Suppressor macrophage treated with lipopolysaccharide for 1 hour (primary cell): ENCODE measurements around the gene RLF.

ENCODE experiments used
- DNase-seq, 3 donors: peaks; one replicate each; pipeline ENCODE4 v3.0.0-alpha.2; 2020 to 2022

The RLF gene

DNA sequence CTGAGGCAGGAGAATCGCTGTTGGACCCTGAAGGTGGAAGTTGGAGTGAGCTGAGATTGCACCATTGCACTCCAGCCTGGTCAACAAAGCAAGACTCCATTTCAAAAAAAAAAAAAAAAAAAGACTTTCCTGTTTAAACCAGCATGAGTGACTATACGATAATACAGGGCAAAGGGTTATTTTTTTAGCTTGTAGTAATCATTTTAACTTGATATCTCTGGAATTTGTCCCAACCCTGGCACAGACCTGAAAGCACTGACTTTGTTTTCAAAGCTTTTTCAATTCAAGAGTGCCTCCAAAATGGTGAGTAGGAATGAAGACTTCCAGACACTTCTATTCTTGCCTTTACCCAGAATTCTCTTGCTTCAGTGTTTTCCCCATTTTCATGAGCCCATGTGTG is 82.2 kb downstream of the RLF start:
- DNase-seq: no peak

DNA sequence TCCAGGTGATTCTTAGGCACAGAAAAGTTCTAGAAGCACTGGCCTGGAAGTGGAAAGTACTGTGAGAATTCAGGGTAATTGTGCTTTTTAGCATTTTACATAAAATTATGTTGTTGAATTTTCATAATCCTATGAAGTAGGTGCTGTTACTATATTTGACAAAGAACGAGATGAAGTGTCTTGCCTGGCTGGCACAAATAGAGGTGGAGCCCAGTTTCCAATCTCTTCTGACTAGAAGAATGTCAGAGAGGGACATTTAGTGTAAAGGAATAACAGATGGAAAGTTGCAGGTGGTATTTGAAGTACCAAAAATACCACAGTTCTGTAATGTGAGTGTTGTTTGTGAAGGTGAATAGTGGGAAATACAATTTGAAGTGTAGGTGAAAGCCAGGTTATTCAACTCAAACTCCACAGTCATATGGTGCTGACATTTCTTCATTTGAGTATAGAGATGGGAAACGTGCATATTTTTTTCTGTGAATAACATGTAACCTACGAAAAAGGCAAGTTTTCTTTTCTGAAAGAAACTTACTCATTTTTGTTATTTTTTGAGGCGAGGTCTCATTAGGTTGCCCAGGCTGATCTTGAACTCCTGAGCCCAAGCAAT is 83.1 kb downstream of the RLF start:
- DNase-seq: no peak

GRCh38 chr1:40245686-40246085 is 84.5 kb downstream of the RLF start:
- DNase-seq: no peak

DNA sequence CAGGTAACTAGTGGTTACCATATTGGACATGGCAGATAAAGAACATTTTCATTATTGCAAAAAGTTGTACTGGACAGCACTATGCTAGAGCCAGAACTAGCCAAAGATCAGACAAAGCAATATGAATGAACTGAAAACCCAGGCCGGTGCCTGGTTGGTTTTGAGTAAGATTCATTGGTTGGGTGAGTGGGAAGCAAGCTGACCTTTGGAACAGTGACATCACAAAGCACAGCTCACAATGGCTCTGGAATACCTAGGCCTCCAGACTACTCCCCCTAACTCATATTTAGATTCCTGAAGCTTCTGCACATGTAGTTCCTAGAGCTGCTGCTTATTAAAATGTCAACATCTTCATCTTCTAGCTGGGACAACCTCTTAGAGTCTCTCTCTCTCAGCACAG is 86.5 kb downstream of the RLF start, which contains the start of gene TMCO2:
Gene TMCO2 (plus strand): TSS at position 283 of the 400 bp plus-strand sequence. CDS start 57 bp downstream, at position 340.
- DNase-seq: no peak

DNA sequence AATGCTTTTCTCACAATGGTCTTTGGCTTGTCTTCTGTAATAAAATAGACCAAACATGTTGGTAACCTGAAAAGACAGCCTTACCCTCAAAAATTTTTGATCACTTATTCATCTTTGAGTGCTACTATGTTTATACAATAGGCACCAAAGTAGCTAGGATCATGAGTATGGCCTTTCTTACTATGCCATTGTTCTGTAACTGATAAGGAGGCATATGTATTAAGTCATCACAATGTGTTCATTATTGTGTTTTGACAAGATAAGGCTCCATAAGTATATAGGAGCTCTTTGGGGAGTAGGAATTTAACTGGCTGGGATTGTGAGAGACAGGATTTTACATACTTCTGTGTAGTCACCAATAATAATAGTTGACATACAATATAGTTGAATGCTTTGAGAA is 87.2 kb downstream of the RLF start:
- no peak for DNase-seq

- DNase-seq: no peak
Observed at GRCh38 chr1:40251456-40251855, 90.3 kb downstream of the RLF start.

DNA sequence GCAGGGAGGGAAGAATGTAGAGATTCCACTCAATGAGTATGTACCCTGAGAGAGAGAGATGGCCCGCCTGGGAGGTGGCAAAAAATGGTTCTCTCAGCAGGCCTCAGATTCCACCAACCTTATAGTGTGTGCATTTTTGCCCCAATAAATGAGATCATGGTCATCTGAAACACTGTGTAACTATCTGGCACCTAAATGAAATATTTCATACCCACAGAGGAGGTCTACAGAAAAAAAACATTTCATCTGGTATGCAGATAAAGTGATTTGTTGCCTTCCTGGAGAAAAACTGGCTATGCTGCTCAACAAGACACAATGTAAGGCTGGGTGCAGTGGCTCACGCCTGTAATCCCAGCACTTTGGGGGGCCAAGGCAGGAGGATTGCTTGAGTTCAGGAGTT is 91.4 kb downstream of the RLF start:
- no peak for DNase-seq

DNA sequence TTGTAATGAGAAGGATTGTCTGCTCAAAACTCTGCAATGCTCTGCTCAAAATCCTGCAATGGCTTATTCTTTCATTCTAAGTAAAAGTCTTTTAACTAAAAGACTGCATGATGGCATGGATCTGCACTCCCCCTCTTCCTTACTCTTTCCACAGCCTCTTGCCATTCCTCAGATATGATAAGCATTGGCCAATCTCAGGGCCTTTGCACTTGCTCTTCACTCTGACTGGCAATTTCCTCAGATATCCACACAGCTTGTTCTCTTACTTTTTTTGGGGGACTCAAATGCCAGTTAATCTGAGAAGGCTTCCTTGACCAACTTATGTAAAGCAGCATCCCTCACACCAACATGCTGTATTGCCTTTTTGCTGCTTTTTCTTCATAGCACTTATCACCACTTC is 94.0 kb downstream of the RLF start:
- DNase-seq: no peak

GRCh38 chr1:40256401-40257084 is 95.4 kb downstream of the RLF start:
- no peak for DNase-seq

DNA sequence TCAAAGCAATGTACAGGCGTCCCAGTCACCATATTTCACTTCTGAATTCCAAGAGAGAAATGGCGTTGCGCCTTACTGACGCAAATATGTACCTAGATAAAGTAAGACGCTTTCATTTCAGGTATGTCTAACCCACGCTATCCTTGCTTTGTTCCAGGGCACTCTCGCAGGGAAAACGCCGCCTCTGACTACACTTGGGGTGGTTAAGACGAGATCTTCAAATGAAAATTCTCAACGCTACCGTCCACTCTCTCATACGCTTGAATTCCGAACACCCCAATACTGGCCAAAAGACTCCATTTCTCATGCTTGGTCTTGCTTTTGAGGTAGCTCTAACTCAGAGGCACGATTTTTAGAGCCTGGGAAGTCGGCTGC is 96.1 kb downstream of the RLF start:
- DNase-seq: peak in 1 of 3 donors; percentile 40

GRCh38 chr1:40257688-40258444 is 96.7 kb downstream of the RLF start, which contains the start of gene ZMPSTE24:
Gene ZMPSTE24, plus strand, starts transcription at chr1:40258236. Its CDS starts 36 bp downstream, at chr1:40258272.
- peak; percentile 97 to 98 (median 97) for DNase-seq

DNA sequence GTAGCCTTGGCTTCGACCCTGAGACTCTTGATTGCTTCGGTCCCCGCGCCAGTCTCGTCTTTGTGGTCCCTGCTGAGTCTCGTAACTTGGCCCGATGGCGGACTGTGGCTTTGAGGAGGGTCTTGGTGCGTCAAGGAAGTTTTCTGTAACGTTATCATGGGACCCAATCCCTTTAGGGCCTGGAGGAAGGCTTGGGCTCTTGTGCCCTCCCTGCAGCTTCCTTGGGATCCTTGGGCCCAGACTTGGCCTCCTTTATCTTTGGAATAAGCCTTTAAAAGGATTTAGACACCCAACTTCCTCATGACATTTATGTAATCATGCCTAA is 97.2 kb downstream of the RLF start:
- peak in 2 of 3 donors; percentile 20 to 24 for DNase-seq

GRCh38 chr1:40264354-40264781 is 103.2 kb downstream of the RLF start:
- DNase-seq: no peak

DNA sequence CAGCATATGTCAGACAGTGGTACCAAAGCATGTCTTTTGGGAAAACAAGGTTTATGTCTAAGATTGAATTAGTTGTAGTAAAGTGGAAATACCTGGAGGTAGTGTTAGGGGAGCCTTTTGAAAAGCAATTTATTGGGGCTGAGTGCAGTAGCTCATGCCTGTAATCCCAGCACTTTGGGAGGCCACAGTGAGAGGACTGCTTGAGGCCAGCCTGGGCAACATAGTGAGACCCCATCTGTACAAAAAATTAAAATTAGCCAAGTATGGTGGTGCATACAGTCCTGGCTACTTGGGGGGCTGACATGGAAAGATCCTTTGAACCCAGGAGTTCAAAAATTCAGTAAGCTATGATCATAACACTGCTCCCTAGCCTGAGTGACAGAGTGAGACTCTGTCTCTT is 104.1 kb downstream of the RLF start:
- DNase-seq: no peak

GRCh38 chr1:40265919-40266318 is 104.7 kb downstream of the RLF start:
- no peak for DNase-seq

DNA sequence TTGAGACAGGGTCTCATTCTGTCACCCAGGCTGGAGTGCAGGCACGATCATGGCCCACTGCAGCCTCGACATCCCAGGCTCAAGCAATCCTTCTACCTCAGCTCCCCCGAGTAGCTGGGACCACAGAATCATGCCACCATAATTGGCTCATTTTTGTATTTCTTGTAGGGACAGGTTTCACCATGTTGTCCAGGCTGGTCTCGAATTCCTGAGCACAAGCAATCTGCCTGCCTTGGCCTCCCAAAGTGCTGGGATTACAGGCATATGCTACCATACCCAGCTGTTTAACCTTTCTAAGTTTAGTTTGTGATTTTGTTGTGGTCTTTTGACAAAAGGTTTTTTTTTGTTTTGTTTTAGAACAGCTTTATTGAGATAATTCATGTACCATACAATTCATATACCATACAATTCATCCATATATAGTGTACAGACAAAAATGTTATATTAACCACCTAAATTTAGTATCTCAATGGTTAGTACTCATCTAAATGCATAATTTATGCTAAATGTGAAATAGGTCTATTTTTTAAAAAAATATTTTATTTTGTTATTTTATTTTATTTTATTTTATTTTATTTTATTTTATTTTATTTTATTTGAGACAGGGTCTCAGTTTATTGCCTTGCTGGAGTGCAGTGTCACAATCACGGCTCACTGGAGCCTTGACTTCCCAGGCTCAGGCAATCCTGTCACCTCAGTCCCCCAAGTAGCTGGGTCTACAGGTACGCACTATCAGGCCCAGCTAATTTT is 105.8 kb downstream of the RLF start:
- no peak for DNase-seq

- DNase-seq: no peak
Observed at GRCh38 chr1:40267767-40268187, 106.6 kb downstream of the RLF start.

DNA sequence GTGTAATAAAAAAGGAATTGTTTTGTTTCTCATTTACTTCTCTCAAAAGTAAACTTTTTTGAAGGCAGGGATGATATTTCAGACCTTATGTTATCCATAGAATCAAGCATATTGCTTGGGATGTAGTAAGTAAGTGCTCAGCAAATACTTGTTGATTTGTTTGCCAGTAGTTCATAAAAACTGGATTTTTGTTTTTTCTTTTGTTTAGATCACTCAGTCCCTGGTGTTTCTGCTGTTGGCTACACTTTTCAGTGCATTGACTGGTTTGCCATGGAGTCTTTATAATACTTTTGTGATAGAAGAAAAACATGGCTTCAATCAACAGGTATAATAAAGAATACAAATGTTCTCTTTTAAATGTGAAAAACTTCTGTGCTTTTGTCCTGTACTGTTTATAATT is 107.0 kb downstream of the RLF start:
- DNase-seq: no peak

GRCh38 chr1:40270152-40270834 is 109.1 kb downstream of the RLF start:
- peak in 2 of 3 donors; percentile 11 to 27 for DNase-seq

DNA sequence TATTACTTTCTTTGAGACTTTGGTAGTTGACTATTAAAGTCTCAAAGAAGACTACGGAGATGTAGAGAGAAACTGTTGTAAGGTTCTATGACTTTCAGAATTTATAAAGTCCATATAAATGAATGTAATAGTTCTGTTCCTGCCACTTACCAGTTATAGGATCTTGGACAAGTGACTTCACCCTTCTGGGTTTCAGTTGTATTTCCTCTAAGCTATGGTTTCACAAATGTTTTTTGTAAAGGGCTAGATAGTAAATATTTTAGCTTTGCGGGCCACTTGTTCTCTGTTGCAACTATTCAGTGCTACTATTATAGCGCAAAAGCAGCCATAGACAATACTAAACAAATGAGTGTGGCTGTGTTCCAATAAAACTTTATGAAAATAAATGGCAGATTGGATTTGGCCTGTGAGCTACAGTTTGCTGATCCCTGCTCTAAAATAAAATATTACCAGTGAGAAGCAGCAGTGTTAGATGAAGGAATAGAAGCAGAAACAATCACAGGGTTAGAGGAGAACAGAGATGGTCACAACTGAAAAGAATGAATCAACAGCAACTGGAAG is 111.5 kb downstream of the RLF start:
- no peak for DNase-seq

DNA sequence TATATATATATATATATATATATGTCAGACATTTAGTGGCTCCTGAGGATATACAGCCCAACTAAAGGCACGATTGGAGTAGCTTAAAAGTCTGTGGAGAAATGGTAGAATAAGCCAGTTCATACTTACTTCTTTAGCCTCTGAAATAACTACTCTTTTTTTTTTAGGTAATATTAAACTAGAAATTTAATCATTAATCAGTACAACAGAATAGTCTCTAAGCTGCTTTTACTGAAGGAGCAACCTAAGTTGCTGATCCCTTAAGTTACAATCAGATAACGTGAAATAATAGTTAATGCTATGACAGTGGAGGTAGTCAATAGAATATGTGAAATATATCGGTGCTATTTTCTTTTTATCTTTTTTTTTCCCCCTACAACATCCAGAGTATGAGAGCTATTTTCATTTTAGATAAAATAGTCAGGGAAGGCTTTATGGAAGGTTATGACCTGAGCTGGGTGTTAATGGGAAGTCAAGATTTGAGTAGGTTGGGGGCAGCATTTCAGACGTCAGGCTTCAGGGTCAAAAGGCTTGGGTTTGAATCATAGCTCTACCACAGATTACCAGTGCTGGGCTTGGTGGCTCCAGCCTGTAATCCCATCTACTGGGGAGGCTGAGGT is 112.5 kb downstream of the RLF start:
- DNase-seq: no peak

- DNase-seq: no peak
Observed at GRCh38 chr1:40274331-40274730, 113.1 kb downstream of the RLF start.
